GM13976 (cell line): ENCODE results near the gene MFAP1.
"Not testable (repeated sequence)": the region's sequence is repeated elsewhere in the genome, so short reads cannot be mapped to it uniquely, and the experiment has no call there.

Experiments used
- DNase-seq: peaks from one replicate; pipeline ENCODE4 v3.0.0; 2012; ENCODE audit warnings: low spot score
- CTCF ChIP-seq: IDR thresholded peaks from 2 replicates; pipeline ENCODE4 v1.5.1; 2012; ENCODE audit warnings: borderline replicate concordance, mild to moderate bottlenecking; ENCODE audit not compliant: insufficient read depth; ENCODE audit errors: extremely low read depth, missing control alignments, control extremely low read depth
- in situ Hi-C: fragments of 300-500 bp; cut with MboI; formaldehyde crosslinking; loops from one replicate; pipeline ENCODE4 v1.12.0; 2022; ENCODE audit warnings: low sequenced_read_pairs, mixed read lengths, inconsistent platforms; ENCODE audit not compliant: unreplicated experiment

MFAP1 gene

GRCh38 chr15:43828061-43828657 lies 3.7 kb upstream of the MFAP1 start:
- in situ Hi-C loops: no loop called here
- DNase-seq: peak; percentile 40

GRCh38 chr15:43826508-43827341 lies 2.2 kb upstream of the MFAP1 start, which contains the start of gene WDR76:
WDR76 (plus strand) TSS chr15:43827002; CDS start chr15:43827033, 31 bp downstream.
- TF ChIP-seq CTCF: no peak
- peak; percentile 90 for DNase-seq
- in situ Hi-C loops: no loop called here

More at GRCh38 chr15:43828061-43828657, 3.7 kb upstream of the MFAP1 start:
- no peak for TF ChIP-seq CTCF

- in situ Hi-C loops: no loop called here
- TF ChIP-seq CTCF: no peak
Measured at GRCh38 chr15:43826029-43826507, 1.6 kb upstream of the MFAP1 start.

GRCh38 chr15:43825305-43825704 lies 815 bp upstream of the MFAP1 start:
- in situ Hi-C loops, DNase-seq: not testable (repeated sequence)

More at GRCh38 chr15:43826029-43826507, 1.6 kb upstream of the MFAP1 start:
- DNase-seq: no peak

GRCh38 chr15:43821505-43821904 lies 3.0 kb downstream of the MFAP1 start:
- TF ChIP-seq CTCF: no peak
- no peak for DNase-seq
- in situ Hi-C loops: no loop called here

- in situ Hi-C loops: not testable (repeated sequence)
Measured at GRCh38 chr15:43815064-43815463, 9.4 kb downstream of the MFAP1 start.

GRCh38 chr15:43808960-43809678 lies 15.4 kb downstream of the MFAP1 start:
- DNase-seq: peak; percentile 65
- TF ChIP-seq CTCF: no peak
- in situ Hi-C loops: no loop called here

More at GRCh38 chr15:43815064-43815463, 9.4 kb downstream of the MFAP1 start:
- not testable (repeated sequence) for DNase-seq
